ENCODE results near the gene SYTL3. TPM values are rescaled to one million over a fixed set of nuclear protein-coding genes. Genes with fewer than 3 reads are reported as not detected.

Gene SYTL3
- total and polyA plus RNA-seq, 11 donors = 4.0 to 14.6 (median 8.2) TPM

DNA sequence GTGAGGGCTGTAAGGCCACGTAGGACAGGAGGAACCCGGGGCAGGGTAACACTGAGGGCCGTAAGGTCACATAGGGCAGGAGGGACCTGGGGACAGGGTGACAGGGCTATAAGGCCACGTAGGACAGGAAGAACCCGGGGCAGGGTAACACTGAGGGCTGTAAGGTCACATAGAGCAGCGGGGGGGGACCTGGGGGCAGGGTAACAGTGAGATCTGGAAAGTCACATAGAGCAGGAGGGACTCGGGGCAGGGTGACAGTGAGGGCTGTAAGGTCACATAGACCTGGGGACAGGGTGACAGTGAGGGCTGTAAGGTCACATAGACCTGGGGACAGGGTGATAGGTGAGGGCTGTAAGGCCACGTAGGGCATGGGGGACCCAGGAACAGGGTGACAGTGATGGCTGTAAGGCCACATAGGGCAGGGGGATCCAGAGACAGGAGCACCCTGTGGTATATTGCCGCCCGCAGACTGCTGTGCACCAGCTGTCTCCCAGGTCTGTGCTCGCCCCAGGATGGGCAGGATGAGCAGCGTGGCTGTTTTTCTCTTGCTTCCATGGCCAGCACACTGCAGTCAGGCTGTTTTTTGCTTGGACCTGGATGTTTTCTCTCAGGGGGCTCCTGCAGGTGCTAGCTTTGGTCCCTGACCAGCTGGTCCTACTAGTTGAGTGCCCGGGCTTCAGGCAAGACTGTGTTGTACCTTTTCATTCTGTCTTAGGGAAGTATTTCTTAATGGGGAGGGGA, 55.7 kb downstream of the SYTL3 start:
- Histone ChIP-seq H3K4me1 (peaks cover 6 to 53% (median 38%) of the 10 kb centered on the region in 12 donors), H3K4me3 (no peak overlapping the region), H3K27me3 (no peaks in the 10 kb centered on the region), H3K9me3 (no peaks in the 10 kb centered on the region), H3K36me3 (no peaks in the 10 kb centered on the region), H3K27ac (peak overlapping the region; percentile 58 to 90 (median 80))
- TF ChIP-seq POLR2A (IDR thresholded peaks at IDR 0.05) = no peak
- TF ChIP-seq, protein P1, sequence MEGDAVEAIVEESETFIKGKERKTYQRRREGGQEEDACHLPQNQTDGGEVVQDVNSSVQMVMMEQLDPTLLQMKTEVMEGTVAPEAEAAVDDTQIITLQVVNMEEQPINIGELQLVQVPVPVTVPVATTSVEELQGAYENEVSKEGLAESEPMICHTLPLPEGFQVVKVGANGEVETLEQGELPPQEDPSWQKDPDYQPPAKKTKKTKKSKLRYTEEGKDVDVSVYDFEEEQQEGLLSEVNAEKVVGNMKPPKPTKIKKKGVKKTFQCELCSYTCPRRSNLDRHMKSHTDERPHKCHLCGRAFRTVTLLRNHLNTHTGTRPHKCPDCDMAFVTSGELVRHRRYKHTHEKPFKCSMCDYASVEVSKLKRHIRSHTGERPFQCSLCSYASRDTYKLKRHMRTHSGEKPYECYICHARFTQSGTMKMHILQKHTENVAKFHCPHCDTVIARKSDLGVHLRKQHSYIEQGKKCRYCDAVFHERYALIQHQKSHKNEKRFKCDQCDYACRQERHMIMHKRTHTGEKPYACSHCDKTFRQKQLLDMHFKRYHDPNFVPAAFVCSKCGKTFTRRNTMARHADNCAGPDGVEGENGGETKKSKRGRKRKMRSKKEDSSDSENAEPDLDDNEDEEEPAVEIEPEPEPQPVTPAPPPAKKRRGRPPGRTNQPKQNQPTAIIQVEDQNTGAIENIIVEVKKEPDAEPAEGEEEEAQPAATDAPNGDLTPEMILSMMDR (IDR thresholded peaks at IDR 0.05) = no peak
- DNase-seq = no peak
- WGBS, 4 donors = 73 to 81% (median 80%) methylated on average over 9 to 13 of the region's 13 CpGs
- ATAC-seq = peak in 1 of 4 donors; percentile 5
- intact Hi-C loops (cut with DNase I) = loop anchor here (1.0 to 10.0 kb wide), 12 partner anchors 67 to 429 kb away; partner anchors contain the start of gene EZR (in 5 of the 10)

DNA sequence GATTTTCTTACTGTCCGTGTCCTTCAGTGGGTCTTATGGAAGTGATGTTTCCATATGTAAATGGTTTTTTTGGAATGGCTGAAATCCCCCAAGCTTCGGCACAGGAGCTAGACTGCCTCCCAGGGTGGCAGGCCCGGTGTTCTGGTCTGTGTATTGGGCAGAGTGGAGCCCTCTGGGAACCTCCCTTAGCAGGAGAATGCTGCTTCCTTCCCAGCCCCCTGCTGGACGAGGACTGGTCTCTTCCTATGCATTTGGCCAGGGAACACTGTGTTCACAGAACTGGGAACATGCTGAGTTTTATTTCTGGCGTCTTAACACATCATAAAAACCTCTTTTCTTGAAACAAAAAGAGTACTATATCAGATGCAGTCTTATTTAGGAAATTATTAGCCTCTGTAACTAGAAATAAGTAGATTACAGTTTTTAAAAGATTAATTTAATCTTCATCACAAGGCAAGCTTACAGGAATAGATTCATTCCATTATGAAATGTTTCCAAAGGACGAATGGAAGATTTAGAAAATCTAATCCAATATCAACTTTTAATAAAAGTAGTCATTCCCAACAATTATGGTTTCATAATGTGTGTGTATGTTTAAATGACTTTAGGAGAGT, 56.6 kb downstream of the SYTL3 start:
- Histone ChIP-seq H3K27ac (peak overlapping the region; percentile 58 to 90 (median 80)), H3K9me3 (no peaks in the 10 kb centered on the region), H3K27me3 (no peaks in the 10 kb centered on the region), H3K4me1 (peaks cover 6 to 55% (median 38%) of the 10 kb centered on the region in 12 donors), H3K4me3 (no peak overlapping the region), H3K36me3 (no peaks in the 10 kb centered on the region)
- ATAC-seq = peak; percentile 51 to 64 (median 54)
- 27 to 32% (median 31%) methylated on average over 6 of the region's 6 CpGs for WGBS, 4 donors
- TF ChIP-seq, protein P1 (IDR thresholded peaks at IDR 0.05) = peak in 11 of 12 donors; percentile 21 to 64 (median 44)
- TF ChIP-seq POLR2A (IDR thresholded peaks at IDR 0.05) = no peak
- DNase-seq = peak in 4 of 5 donors; percentile 49 to 78 (median 62)
- intact Hi-C loops (cut with DNase I) = loop anchor here in 8 of 10 donors (2.0 to 10.0 kb wide), 10 partner anchors 66 to 428 kb away; partner anchors contain the start of gene EZR (in 5 of the 8)

DNA sequence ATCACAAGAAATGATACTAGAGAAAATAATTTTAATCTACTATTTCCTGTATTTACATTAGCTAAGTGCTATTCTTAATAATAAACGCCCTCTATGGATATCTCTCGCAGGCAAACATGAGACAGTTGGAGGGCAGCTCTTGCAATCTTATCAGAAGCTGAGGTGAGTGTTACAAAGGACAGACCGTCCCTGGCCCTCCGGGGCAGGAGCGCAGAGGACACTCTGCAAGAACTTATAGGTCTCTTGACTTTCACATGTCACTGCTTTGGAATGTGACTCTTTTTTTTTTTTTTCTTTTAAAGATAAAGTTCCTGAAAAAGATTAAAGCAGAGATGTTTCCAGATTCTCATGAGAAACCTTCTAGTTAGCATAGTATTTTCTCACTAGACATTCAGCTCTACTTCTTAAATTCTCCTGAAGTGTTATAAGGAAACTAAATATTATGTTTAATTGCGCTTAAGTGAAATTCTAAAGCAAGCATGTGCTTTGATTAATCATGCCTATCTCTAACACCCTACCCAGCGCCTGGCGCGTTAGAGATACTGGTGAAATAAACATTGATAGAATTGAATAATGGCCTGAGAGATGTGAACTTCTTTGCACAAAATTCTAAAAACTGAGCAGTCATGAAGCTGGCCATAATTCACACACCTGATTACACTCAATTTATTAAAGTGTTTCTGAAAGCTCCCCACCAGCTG, 57.4 kb downstream of the SYTL3 start:
- Histone ChIP-seq H3K27me3 (no peaks in the 10 kb centered on the region), H3K4me3 (peak overlapping the region in 4 of 12 donors; percentile 36 to 40 (median 36)), H3K4me1 (peaks cover 6 to 59% (median 38%) of the 10 kb centered on the region in 12 donors), H3K27ac (peak overlapping the region; percentile 58 to 90 (median 80)), H3K36me3 (no peaks in the 10 kb centered on the region), H3K9me3 (no peaks in the 10 kb centered on the region)
- DNase-seq = peak in 4 of 5 donors; percentile 50 to 78 (median 64)
- ATAC-seq = peak; percentile 53 to 66 (median 58)
- intact Hi-C loops (cut with DNase I) = loop anchor here in 8 of 10 donors (2.0 to 10.0 kb wide), 10 partner anchors 65 to 428 kb away; partner anchors contain the start of gene EZR (in 5 of the 8)
- TF ChIP-seq POLR2A (IDR thresholded peaks at IDR 0.05) = no peak
- TF ChIP-seq, protein P1 (IDR thresholded peaks at IDR 0.05) = no peak
- 27 to 36% (median 31%) methylated on average over 9 of the region's 9 CpGs for whole genome bisulfite sequencing, 4 donors
